CD8-positive, alpha-beta memory T cell (primary cell): ENCODE results near the gene MACROD2. TPM values are rescaled to one million over a fixed set of nuclear protein-coding genes. Genes with fewer than 3 reads are reported as not detected.
"Not testable (repeated sequence)": the region's sequence is repeated elsewhere in the genome, so short reads cannot be mapped to it uniquely, and the experiment has no call there.

Source experiments
- CTCF ChIA-PET: fragments of 350-600 bp; sonication (Branson Sonifier 250); formaldehyde crosslinking; loops from one replicate; lab custom pipeline; 2021; ENCODE audit warnings: antibody characterized with exemption; lab: Charles Lee
- POLR2A ChIA-PET: fragments of 350-600 bp; sonication (Branson Sonifier 250); formaldehyde crosslinking; loops from one replicate; lab custom pipeline; 2021; ENCODE audit warnings: antibody characterized with exemption; lab: Charles Lee
- DNase-seq, 5 donors: peaks; one replicate each; pipeline versions ENCODE4 v3.0.0 to v3.0.0-alpha.2; 2020 to 2022; ENCODE audit warnings: mixed read lengths in 1 of 5
- H3K27ac ChIP-seq: one replicate; pipeline ENCODE4 v1.7.0; 2013; ENCODE audit warnings: low read depth, mild to moderate bottlenecking, low read length, moderate library complexity
- H3K27me3 ChIP-seq: 2 replicates; pipeline ENCODE4 v1.7.0; 2013; ENCODE audit warnings: low read length, mild to moderate bottlenecking; ENCODE audit not compliant: insufficient read depth, poor library complexity, severe bottlenecking
- H3K36me3 ChIP-seq: 2 replicates; pipeline ENCODE4 v1.7.0; 2013; ENCODE audit warnings: mild to moderate bottlenecking, low read length, moderate library complexity; ENCODE audit not compliant: insufficient read depth
- H3K4me1 ChIP-seq: 2 replicates; pipeline ENCODE4 v1.7.0; 2013; ENCODE audit warnings: mild to moderate bottlenecking, low read length, moderate library complexity; ENCODE audit not compliant: insufficient read depth
- H3K4me3 ChIP-seq: 2 replicates; pipeline ENCODE4 v1.7.0; 2013; ENCODE audit warnings: mild to moderate bottlenecking, low read length
- H3K9me3 ChIP-seq: 2 replicates; pipeline ENCODE4 v1.7.0; 2013; ENCODE audit warnings: mild to moderate bottlenecking, low read length
- H3K27ac Mint-ChIP-seq, 8 donors: one replicate each; pipeline ENCODE4 v1.8.0; 2020 to 2021; ENCODE audit warnings: mixed read lengths in 8 of 8, mild to moderate bottlenecking in 6 of 8, inconsistent platforms in 3 of 8, moderate library complexity in 3 of 8
- H3K27me3 Mint-ChIP-seq, 2 donors: one replicate each; pipeline ENCODE4 v1.8.0; 2020 to 2021; ENCODE audit warnings: mixed read lengths in 2 of 2, mild to moderate bottlenecking in 1 of 2, moderate library complexity in 1 of 2
- H3K36me3 Mint-ChIP-seq, 3 donors: one replicate each; pipeline ENCODE4 v1.8.0; 2020 to 2021; ENCODE audit warnings: mixed read lengths in 3 of 3, inconsistent platforms in 1 of 3, mild to moderate bottlenecking in 1 of 3
- H3K4me1 Mint-ChIP-seq, 3 donors: one replicate each; pipeline ENCODE4 v1.8.0; 2020 to 2021; ENCODE audit warnings: mixed read lengths in 3 of 3, inconsistent platforms in 1 of 3, mild to moderate bottlenecking in 1 of 3
- H3K4me3 Mint-ChIP-seq, 7 donors: one replicate each; pipeline ENCODE4 v1.8.0; 2020 to 2021; ENCODE audit warnings: mixed read lengths in 7 of 7, mild to moderate bottlenecking in 6 of 7, moderate library complexity in 4 of 7, inconsistent platforms in 2 of 7
- H3K9me3 Mint-ChIP-seq, 5 donors: one replicate each; pipeline ENCODE4 v1.8.0; 2020 to 2022; ENCODE audit warnings: mixed read lengths in 5 of 5, mild to moderate bottlenecking in 3 of 5, moderate library complexity in 2 of 5, inconsistent platforms in 1 of 5
- polyA plus RNA-seq: library from polyadenylated mRNA; unstranded; fragments of 300-500 nt; fragmentation: Illumina TruSeq; gene quantifications from one replicate; pipeline ENCODE4 v1.2.3, GENCODE V29; 2021
- total RNA-seq, 2 experiments: library from RNA; stranded (reverse); gene quantifications; one replicate each; pipeline ENCODE4 v1.2.3, GENCODE V29; 2021

MACROD2 gene
- total and polyA plus RNA-seq, 3 experiments from 2014 or later = not detected

- POLR2A ChIA-PET = no interaction called here
- Mint-ChIP-seq H3K27ac (peak overlapping the region in 1 of 8 donors; percentile 48), H3K9me3 (peaks cover 0 to 18% (median 8%) of the 10 kb centered on the region in 5 donors), H3K27me3 (no peaks in the 10 kb centered on the region), H3K36me3 (peaks cover 0 to 5% (median 0%) of the 10 kb centered on the region in 3 donors), H3K4me3 (no peak overlapping the region), H3K4me1 (no peaks in the 10 kb centered on the region)
- CTCF ChIA-PET = no interaction called here
- Histone ChIP-seq H3K4me3 (no peak overlapping the region), H3K27me3 (no peaks in the 10 kb centered on the region), H3K9me3 (no peaks in the 10 kb centered on the region), H3K36me3 (no peaks in the 10 kb centered on the region), H3K27ac (no peak overlapping the region), H3K4me1 (no peaks in the 10 kb centered on the region)
- DNase-seq = no peak
These were observed 924.3 kb downstream of the MACROD2 start for GRCh38 chr20:14919501-14920081.

- Mint-ChIP-seq H3K27me3 (no peaks in the 10 kb centered on the region), H3K4me1 (no peaks in the 10 kb centered on the region), H3K9me3 (peaks cover 4 to 21% (median 17%) of the 10 kb centered on the region in 5 donors), H3K36me3 (peaks cover 0 to 5% (median 0%) of the 10 kb centered on the region in 3 donors), H3K4me3 (no peak overlapping the region), H3K27ac (no peak overlapping the region)
- CTCF ChIA-PET = no interaction called here
- Histone ChIP-seq H3K27ac (no peak overlapping the region), H3K4me3 (no peak overlapping the region), H3K27me3 (no peaks in the 10 kb centered on the region), H3K36me3 (no peaks in the 10 kb centered on the region), H3K4me1 (no peaks in the 10 kb centered on the region), H3K9me3 (no peaks in the 10 kb centered on the region)
- POLR2A ChIA-PET = no interaction called here
- no peak for DNase-seq
These were observed 926.2 kb downstream of the MACROD2 start for GRCh38 chr20:14921513-14921912.

GRCh38 chr20:14922503-14923267 lies 927.4 kb downstream of the MACROD2 start:
- Mint-ChIP-seq H3K27ac (no peak overlapping the region), H3K27me3 (no peaks in the 10 kb centered on the region), H3K36me3 (peaks cover 0 to under 1% (median 0%) of the 10 kb centered on the region in 3 donors), H3K9me3 (peaks cover 2 to 16% (median 13%) of the 10 kb centered on the region in 5 donors), H3K4me1 (no peaks in the 10 kb centered on the region), H3K4me3 (peak overlapping the region in 1 of 7 donors; percentile 7)
- Histone ChIP-seq H3K9me3 (no peaks in the 10 kb centered on the region), H3K27ac (no peak overlapping the region), H3K36me3 (no peaks in the 10 kb centered on the region), H3K4me1 (no peaks in the 10 kb centered on the region), H3K4me3 (no peak overlapping the region), H3K27me3 (no peaks in the 10 kb centered on the region)
- POLR2A ChIA-PET = no interaction called here
- CTCF ChIA-PET = no interaction called here
- DNase-seq = no peak

GRCh38 chr20:14924433-14924832 lies 929.1 kb downstream of the MACROD2 start:
- no peaks in the 10 kb centered on the region for H3K36me3 Mint-ChIP-seq
- H3K27me3 Mint-ChIP-seq = no peaks in the 10 kb centered on the region
- no peaks in the 10 kb centered on the region for H3K4me1 ChIP-seq
- peaks cover 6 to 24% (median 8%) of the 10 kb centered on the region in 5 donors for H3K9me3 Mint-ChIP-seq
- H3K27ac ChIP-seq = no peak overlapping the region
- no peaks in the 10 kb centered on the region for H3K36me3 ChIP-seq
- no peaks in the 10 kb centered on the region for H3K27me3 ChIP-seq
- POLR2A ChIA-PET = no interaction called here
- H3K4me3 ChIP-seq = no peak overlapping the region
- CTCF ChIA-PET = no interaction called here
- H3K4me3 Mint-ChIP-seq = no peak overlapping the region
- no peaks in the 10 kb centered on the region for H3K9me3 ChIP-seq
- no peak for DNase-seq
- H3K4me1 Mint-ChIP-seq = no peaks in the 10 kb centered on the region
- H3K27ac Mint-ChIP-seq = no peak overlapping the region

- H3K27me3 ChIP-seq = no peaks in the 10 kb centered on the region
- POLR2A ChIA-PET = no interaction called here
- CTCF ChIA-PET = no interaction called here
These were observed 930.0 kb downstream of the MACROD2 start for GRCh38 chr20:14925300-14925699.

GRCh38 chr20:14926436-14926835 lies 931.1 kb downstream of the MACROD2 start:
- H3K4me3 ChIP-seq, H3K4me1 Mint-ChIP-seq, H3K36me3 Mint-ChIP-seq, H3K27me3 Mint-ChIP-seq, H3K27me3 ChIP-seq, H3K36me3 ChIP-seq, H3K9me3 ChIP-seq, H3K27ac ChIP-seq, H3K4me3 Mint-ChIP-seq, H3K4me1 ChIP-seq, CTCF ChIA-PET, H3K27ac Mint-ChIP-seq, POLR2A ChIA-PET, DNase-seq: not testable (repeated sequence)
- peaks cover 6 to 24% (median 11%) of the 10 kb centered on the region in 5 donors for H3K9me3 Mint-ChIP-seq

More at GRCh38 chr20:14925300-14925699, 930.0 kb downstream of the MACROD2 start:
- no peaks in the 10 kb centered on the region for H3K27me3 Mint-ChIP-seq
- H3K4me1 Mint-ChIP-seq = no peaks in the 10 kb centered on the region
- Histone ChIP-seq H3K4me3 (no peak overlapping the region), H3K27ac (no peak overlapping the region), H3K4me1 (no peaks in the 10 kb centered on the region), H3K36me3 (no peaks in the 10 kb centered on the region), H3K9me3 (no peaks in the 10 kb centered on the region)
- no peak for DNase-seq
- H3K36me3 Mint-ChIP-seq = no peaks in the 10 kb centered on the region
- no peak overlapping the region for H3K4me3 Mint-ChIP-seq
- no peak overlapping the region for H3K27ac Mint-ChIP-seq
- H3K9me3 Mint-ChIP-seq = peaks cover 6 to 24% (median 10%) of the 10 kb centered on the region in 5 donors

GRCh38 chr20:14928083-14928482 lies 932.8 kb downstream of the MACROD2 start:
- H3K36me3 ChIP-seq = no peaks in the 10 kb centered on the region
- no peak overlapping the region for H3K4me3 Mint-ChIP-seq
- no peaks in the 10 kb centered on the region for H3K4me1 ChIP-seq
- no peak overlapping the region for H3K27ac ChIP-seq
- POLR2A ChIA-PET = no interaction called here
- no peaks in the 10 kb centered on the region for H3K27me3 ChIP-seq
- H3K27me3 Mint-ChIP-seq = no peaks in the 10 kb centered on the region
- H3K9me3 Mint-ChIP-seq = peaks cover 7 to 19% (median 11%) of the 10 kb centered on the region in 5 donors
- no peaks in the 10 kb centered on the region for H3K9me3 ChIP-seq
- H3K4me1 Mint-ChIP-seq = no peaks in the 10 kb centered on the region
- H3K4me3 ChIP-seq = no peak overlapping the region
- no peaks in the 10 kb centered on the region for H3K36me3 Mint-ChIP-seq
- no peak overlapping the region for H3K27ac Mint-ChIP-seq
- CTCF ChIA-PET = no interaction called here
- no peak for DNase-seq

- Histone ChIP-seq H3K4me1 (no peaks in the 10 kb centered on the region), H3K27ac (no peak overlapping the region), H3K9me3 (no peaks in the 10 kb centered on the region), H3K36me3 (no peaks in the 10 kb centered on the region), H3K27me3 (no peaks in the 10 kb centered on the region), H3K4me3 (no peak overlapping the region)
- DNase-seq = no peak
- Mint-ChIP-seq H3K27me3 (no peaks in the 10 kb centered on the region), H3K9me3 (peaks cover 8 to 24% (median 13%) of the 10 kb centered on the region in 5 donors), H3K27ac (no peak overlapping the region), H3K36me3 (no peaks in the 10 kb centered on the region), H3K4me3 (no peak overlapping the region), H3K4me1 (no peaks in the 10 kb centered on the region)
- POLR2A ChIA-PET = no interaction called here
- CTCF ChIA-PET = no interaction called here
These were observed 934.1 kb downstream of the MACROD2 start for GRCh38 chr20:14929388-14929787.
